Measurements from ENCODE around the gene PPID. TPM values are rescaled to one million over a fixed set of nuclear protein-coding genes. Genes with fewer than 3 reads are reported as not detected.

PPID gene
- total RNA-seq, 1 experiment from 2014 or later: 23.3 TPM

GRCh38 chr4:158671915-158672806 lies 51.0 kb downstream of the PPID start, which contains the start of gene ETFDH:
ETFDH (plus strand) TSS chr4:158672296; CDS start chr4:158672457, 161 bp downstream.
- BruUV-seq (replicated peaks): TSS peak; percentile 83
- no peaks in the 10 kb centered on the region; the same call in 1 of the 2 replicates for H3K36me3 ChIP-seq (ENCODE audit: control insufficient read depth, insufficient read depth, low read length)
- peak within 1 kb of the TSS; percentile 76 to 85 for H3K4me3 ChIP-seq (ENCODE audit: low read depth in 2 of 2, low read length in 2 of 2)
- no peaks in the 10 kb centered on the region for H3K4me1 ChIP-seq (ENCODE audit: control insufficient read depth, insufficient read depth, low read length)
- ChIA-PET POLR2A (no interaction called here), CTCF (no interaction called here)
- no peaks in the 10 kb centered on the region for H3K27me3 ChIP-seq (ENCODE audit: control insufficient read depth, insufficient read depth, low read length)
- H3K27ac ChIP-seq (ENCODE audit: low read length): peak within 1 kb of the TSS; percentile 86
- DNase-seq (ENCODE audit: low read depth, low spot score) (peak; percentile 97), ATAC-seq (peak; percentile 96)
- intact Hi-C loops (cut with micrococcal nuclease; ENCODE audit: unreplicated experiment) (no loop called here), in situ Hi-C loops (cut with HindIII; ENCODE audit: low pct_unique_long_range_greater_than_20kb, low sequenced_read_pairs) (no loop called here)
- TF ChIP-seq SIN3A (IDR thresholded peaks at IDR 0.05; ENCODE audit: borderline replicate concordance, insufficient read depth, low read depth, low read length) (peak; percentile 12; the same call in 1 of the 2 replicates), CTCF (IDR thresholded peaks at IDR 0.05) (peak; percentile 82), REST (IDR thresholded peaks at IDR 0.05; ENCODE audit: insufficient read depth in 1 of 2, low read depth in 2 of 2, low read length in 1 of 2) (0 out of 4 replicates have a peak, but pooled peaks of 1 of the 2 experiments have one; percentile 40), POLR2AphosphoS5 (IDR thresholded peaks at IDR 0.05; ENCODE audit: low read depth, low read length) (peak; percentile 33; the same call in 1 of the 2 replicates), TCF7L2 (IDR thresholded peaks at IDR 0.05; ENCODE audit: low read depth, low read length) (no peak)
- no peaks in the 10 kb centered on the region for H3K9me3 ChIP-seq (ENCODE audit: control insufficient read depth, insufficient read depth, low read depth, low read length)

- no peak for DNase-seq (ENCODE audit: low read depth, low spot score)
- Histone ChIP-seq H3K36me3 (ENCODE audit: control insufficient read depth, insufficient read depth, low read length) (no peaks in the 10 kb centered on the region; the same call in 1 of the 2 replicates), H3K9me3 (ENCODE audit: control insufficient read depth, insufficient read depth, low read depth, low read length) (no peaks in the 10 kb centered on the region), H3K27me3 (ENCODE audit: control insufficient read depth, insufficient read depth, low read length) (no peaks in the 10 kb centered on the region), H3K4me1 (ENCODE audit: control insufficient read depth, insufficient read depth, low read length) (no peaks in the 10 kb centered on the region), H3K4me3 (ENCODE audit: low read depth in 2 of 2, low read length in 2 of 2) (peak within 1 kb of the TSS; percentile 76 to 85), H3K27ac (ENCODE audit: low read length) (peak within 1 kb of the TSS; percentile 86)
- ATAC-seq: no peak
- CTCF ChIA-PET: no interaction called here
- no TSS peak for BruUV-seq (replicated peaks)
- POLR2A ChIA-PET: no interaction called here
- in situ Hi-C loops (cut with HindIII; ENCODE audit: low pct_unique_long_range_greater_than_20kb, low sequenced_read_pairs) (no loop called here), intact Hi-C loops (cut with micrococcal nuclease; ENCODE audit: unreplicated experiment) (no loop called here)
- no peak for TF ChIP-seq TCF7L2 (IDR thresholded peaks at IDR 0.05; ENCODE audit: low read depth, low read length)
- peak; percentile 84; the same call in 1 of the 2 replicates for TF ChIP-seq SIN3A (IDR thresholded peaks at IDR 0.05; ENCODE audit: borderline replicate concordance, insufficient read depth, low read depth, low read length)
Observed at GRCh38 chr4:158671665-158671914, 51.6 kb downstream of the PPID start, which contains the start of gene C4orf46. C4orf46 (minus strand) TSS chr4:158671887; CDS start chr4:158671801, 86 bp downstream.

All from Panc1 (cell line).